Keratinocyte (primary cell): ENCODE measurements around the gene HSD17B14. TPM values are rescaled to one million over a fixed set of nuclear protein-coding genes. Genes with fewer than 3 reads are reported as not detected.
A peak's percentile ranks its signal among the peaks of the same experiment; 100 is the strongest.

ENCODE experiments used
- DNase-seq: peaks from one replicate; pipeline ENCODE4 v3.0.0-alpha.2; 2011; ENCODE audit warnings: low read depth, missing footprints, low spot score
- FAIRE-seq: peaks from 2 replicates; lab custom pipeline; 2011; peaks lifted over from hg19 to GRCh38; lab: Jason Lieb, UNC
- H2AFZ ChIP-seq: 2 replicates; pipeline ENCODE4 v1.6.0; 2012; ENCODE audit warnings: low read length, control low read depth, inconsistent platforms; ENCODE audit not compliant: control insufficient read depth
- H3K27ac ChIP-seq: 2 replicates; pipeline ENCODE4 v1.5.1; 2011; ENCODE audit warnings: low read length; ENCODE audit not compliant: control insufficient read depth, insufficient read depth
- H3K27me3 ChIP-seq: 3 replicates; pipeline ENCODE4 v1.6.0; 2011; ENCODE audit warnings: low read length; ENCODE audit not compliant: control insufficient read depth, insufficient read depth; ENCODE audit errors: extremely low read depth
- H3K36me3 ChIP-seq, 2 experiments: 2 replicates in 1 of 2; 3 replicates in 1 of 2; pipeline ENCODE4 v1.5.1; 2011; ENCODE audit warnings: low read length in 2 of 2, mild to moderate bottlenecking in 1 of 2; ENCODE audit not compliant: control insufficient read depth in 2 of 2, insufficient read depth in 2 of 2; ENCODE audit errors: extremely low read depth in 1 of 2
- H3K4me1 ChIP-seq: 3 replicates; pipeline ENCODE4 v1.5.1; 2011; ENCODE audit warnings: low read length; ENCODE audit not compliant: control insufficient read depth, insufficient read depth; ENCODE audit errors: extremely low read depth
- H3K4me2 ChIP-seq: 3 replicates; pipeline ENCODE4 v1.6.0; 2011; ENCODE audit warnings: low read depth, low read length; ENCODE audit not compliant: control insufficient read depth, insufficient read depth; ENCODE audit errors: extremely low read depth
- H3K4me3 ChIP-seq, 3 experiments: fragments of 200-600 bp in 1 of 3; sonication (generic) in 1 of 3; 2 replicates in 2 of 3; 3 replicates in 1 of 3; pipeline ENCODE4 v1.5.1; 2011 to 2016; ENCODE audit warnings: low read length in 3 of 3, mild to moderate bottlenecking in 3 of 3, control low read depth in 2 of 3, inconsistent platforms in 1 of 3, low read depth in 1 of 3, mixed read lengths in 1 of 3, mixed run types in 1 of 3, moderate library complexity in 1 of 3; ENCODE audit not compliant: control insufficient read depth in 2 of 3, insufficient read depth in 2 of 3; ENCODE audit errors: extremely low read depth in 1 of 3
- H3K79me2 ChIP-seq: 2 replicates; pipeline ENCODE4 v1.6.0; 2012; ENCODE audit warnings: low read length; ENCODE audit not compliant: control insufficient read depth, insufficient read depth
- H3K9ac ChIP-seq: 3 replicates; pipeline ENCODE4 v1.6.0; 2011; ENCODE audit warnings: low read length; ENCODE audit not compliant: control insufficient read depth, insufficient read depth; ENCODE audit errors: extremely low read depth
- H3K9me1 ChIP-seq: 3 replicates; pipeline ENCODE4 v1.6.0; 2011; ENCODE audit warnings: low read length; ENCODE audit not compliant: control insufficient read depth, insufficient read depth; ENCODE audit errors: extremely low read depth
- H3K9me3 ChIP-seq: 2 replicates; pipeline ENCODE4 v1.5.1; 2012; ENCODE audit warnings: low read depth, low read length; ENCODE audit not compliant: control insufficient read depth
- H4K20me1 ChIP-seq: 3 replicates; pipeline ENCODE4 v1.6.0; 2011; ENCODE audit warnings: low read length; ENCODE audit not compliant: control insufficient read depth, insufficient read depth; ENCODE audit errors: extremely low read depth
- CTCF ChIP-seq, 3 experiments: IDR thresholded peaks in 1 of 3; conservative IDR thresholded peaks in 1 of 3; optimal IDR thresholded peaks in 1 of 3; 2 replicates in 2 of 3; 3 replicates in 1 of 3; pipeline versions ENCODE3 to v1.5.1; 2011; ENCODE audit warnings: low read length in 3 of 3, mild to moderate bottlenecking in 3 of 3, moderate library complexity in 2 of 3, control low read depth in 1 of 3, inconsistent platforms in 1 of 3; ENCODE audit not compliant: insufficient read depth in 2 of 3; ENCODE audit errors: extremely low read depth in 1 of 3
- EZH2 ChIP-seq: IDR thresholded peaks from one replicate; pipeline ENCODE4 v1.6.1; 2012; ENCODE audit warnings: inconsistent platforms, mild to moderate bottlenecking, low read length, moderate library complexity
- dilution Hi-C: fragments of 300-500 bp; cut with MboI; formaldehyde crosslinking; loops from one replicate; pipeline ENCODE4 v1.7.0; 2020; ENCODE audit warnings: low sequenced_read_pairs; ENCODE audit not compliant: extremely low pct_ligation_motif_present
- polyA plus RNA-seq, 5 experiments: library from polyadenylated mRNA; depleted of rRNA in 3 of 5; stranded (reverse) in 3 of 5; stranded (forward) in 1 of 5; unstranded in 1 of 5; fragments of >200 nt; gene quantifications; 1 replicate in 1 of 5; 2 replicates in 3 of 5; 3 replicates in 1 of 5; pipeline versions ENCODE4 v1.2.1 to v1.2.3, GENCODE V29; 2011 to 2012; ENCODE audit warnings: missing spikeins in 2 of 5, low read depth in 1 of 5, low replicate concordance in 1 of 5

HSD17B14 gene
- polyA plus RNA-seq, 1 donor (not counting 4 experiments of a cell fraction or from before 2014, with no cell fraction given): 0.92 TPM

- dilution Hi-C loops: no loop called here
- FAIRE-seq: no peak
- TF ChIP-seq EZH2: no peak
These were observed 13.8 kb downstream of the HSD17B14 start for GRCh38 chr19:48822514-48822913.

GRCh38 chr19:48821633-48822032 lies 14.7 kb downstream of the HSD17B14 start:
- H3K27ac ChIP-seq: no peak overlapping the region
- H4K20me1 ChIP-seq: no peaks in the 10 kb centered on the region
- no peaks in the 10 kb centered on the region for H3K36me3 ChIP-seq
- H3K9ac ChIP-seq: no peak overlapping the region
- FAIRE-seq (no peak), DNase-seq (no peak)
- no peak overlapping the region for H3K4me2 ChIP-seq
- H2AFZ ChIP-seq: no peak overlapping the region
- no peak overlapping the region for H3K4me3 ChIP-seq
- no peaks in the 10 kb centered on the region for H3K9me3 ChIP-seq
- H3K27me3 ChIP-seq: no peaks in the 10 kb centered on the region
- dilution Hi-C loops: no loop called here
- H3K4me1 ChIP-seq: peaks cover 3% of the 10 kb centered on the region
- H3K79me2 ChIP-seq: no peaks in the 10 kb centered on the region
- no peak for TF ChIP-seq EZH2
- no peak for TF ChIP-seq CTCF (optimal IDR thresholded peaks at IDR 0.05 in 1 of 3, IDR thresholded peaks at IDR 0.05 in 1 of 3, conservative IDR thresholded peaks at IDR 0.05 in 1 of 3; ENCODE audit: extremely low read depth in 1 of 3, insufficient read depth in 2 of 3, low read length in 3 of 3)
- H3K9me1 ChIP-seq: no peaks in the 10 kb centered on the region

More at GRCh38 chr19:48822514-48822913, 13.8 kb downstream of the HSD17B14 start:
- H4K20me1 ChIP-seq: no peaks in the 10 kb centered on the region
- no peak overlapping the region for H3K27ac ChIP-seq
- no peaks in the 10 kb centered on the region for H3K36me3 ChIP-seq
- H3K27me3 ChIP-seq: no peaks in the 10 kb centered on the region
- no peaks in the 10 kb centered on the region for H3K79me2 ChIP-seq
- H3K4me1 ChIP-seq: peaks cover 3% of the 10 kb centered on the region
- no peak overlapping the region for H3K4me3 ChIP-seq
- no peak overlapping the region for H3K9ac ChIP-seq
- no peaks in the 10 kb centered on the region for H3K9me3 ChIP-seq
- no peak for DNase-seq
- no peaks in the 10 kb centered on the region for H3K9me1 ChIP-seq
- H2AFZ ChIP-seq: no peak overlapping the region
- H3K4me2 ChIP-seq: no peak overlapping the region

- FAIRE-seq (peak; percentile 29), DNase-seq (no peak)
- no peaks in the 10 kb centered on the region for H3K79me2 ChIP-seq
- H3K9me1 ChIP-seq: no peaks in the 10 kb centered on the region
- H2AFZ ChIP-seq: no peak overlapping the region
- H3K27me3 ChIP-seq: no peaks in the 10 kb centered on the region
- no peak overlapping the region for H3K27ac ChIP-seq
- dilution Hi-C loops: no loop called here
- H3K9me3 ChIP-seq: no peaks in the 10 kb centered on the region
- peaks cover 5% of the 10 kb centered on the region for H3K4me1 ChIP-seq
- no peak overlapping the region for H3K4me3 ChIP-seq
- no peak for TF ChIP-seq CTCF (optimal IDR thresholded peaks at IDR 0.05 in 1 of 3, IDR thresholded peaks at IDR 0.05 in 1 of 3, conservative IDR thresholded peaks at IDR 0.05 in 1 of 3; ENCODE audit: extremely low read depth in 1 of 3, insufficient read depth in 2 of 3, low read length in 3 of 3)
- TF ChIP-seq EZH2: no peak
- H3K36me3 ChIP-seq: no peaks in the 10 kb centered on the region
- H3K4me2 ChIP-seq: no peak overlapping the region
- H4K20me1 ChIP-seq: no peaks in the 10 kb centered on the region
- no peak overlapping the region for H3K9ac ChIP-seq
These were observed 16.9 kb downstream of the HSD17B14 start for GRCh38 chr19:48819366-48819816.
